GM19035 (cell line): Measurements from ENCODE around the gene ITGA5.

Experiments
- ATAC-seq: cut with Tn5 transposase; IDR thresholded peaks from one replicate; pipeline ENCODE4 v1.9.1; 2021; ENCODE audit not compliant: unreplicated experiment

The ITGA5 gene

DNA sequence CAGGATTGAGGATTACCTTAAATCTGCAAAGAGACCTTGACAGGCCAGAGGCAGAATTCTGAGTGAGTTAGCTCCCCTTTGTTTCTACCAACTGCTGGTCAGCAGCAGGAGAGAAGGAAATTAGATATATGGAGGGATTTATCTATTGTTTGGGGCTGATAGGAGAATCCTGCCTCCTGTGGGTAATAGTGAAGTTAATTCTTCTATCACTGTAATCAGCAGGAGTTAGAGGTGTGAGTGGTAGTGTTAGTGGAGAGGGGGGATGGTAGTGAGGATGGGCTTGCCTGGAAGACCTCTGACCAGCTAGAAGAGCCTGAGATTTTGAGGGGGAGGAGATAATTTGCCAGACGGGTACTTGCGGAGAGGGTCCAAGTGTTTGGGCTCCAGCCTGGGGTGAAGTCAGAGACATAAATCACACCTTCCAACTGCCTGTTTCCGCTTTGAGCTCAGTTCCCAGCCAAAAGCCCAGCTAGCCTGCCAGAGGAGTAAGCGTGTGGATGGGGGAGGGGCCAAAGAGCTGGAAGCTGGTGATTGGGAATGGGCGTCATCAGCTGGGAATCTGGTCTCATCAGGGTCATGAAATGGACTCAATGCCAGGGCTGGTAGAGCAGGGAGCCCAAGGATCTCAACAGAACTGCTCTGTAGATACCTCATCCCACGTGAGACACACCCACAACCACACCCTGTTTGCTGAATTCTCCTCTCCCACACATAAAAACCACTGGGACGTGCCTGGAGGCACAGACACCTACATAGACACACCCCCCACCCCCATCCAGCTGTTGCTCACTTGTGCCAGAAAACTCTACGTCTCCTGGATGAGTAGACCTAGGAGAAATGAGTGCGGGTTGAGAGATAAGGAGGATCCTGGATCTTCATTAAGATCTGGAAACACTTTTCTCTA is 13.1 kb upstream of the ITGA5 start:
- no peak for ATAC-seq

GRCh38 chr12:54430471-54431069 is 11.5 kb upstream of the ITGA5 start:
- ATAC-seq: no peak

- no peak for ATAC-seq
Observed at GRCh38 chr12:54429014-54429471, 10.0 kb upstream of the ITGA5 start.

- no peak for ATAC-seq
Observed at GRCh38 chr12:54428050-54429013, 9.3 kb upstream of the ITGA5 start.

GRCh38 chr12:54427106-54427505 is 8.0 kb upstream of the ITGA5 start:
- no peak for ATAC-seq

- no peak for ATAC-seq
Observed at GRCh38 chr12:54426690-54427089, 7.6 kb upstream of the ITGA5 start.

- ATAC-seq: no peak
Observed at GRCh38 chr12:54425702-54426101, 6.6 kb upstream of the ITGA5 start.

DNA sequence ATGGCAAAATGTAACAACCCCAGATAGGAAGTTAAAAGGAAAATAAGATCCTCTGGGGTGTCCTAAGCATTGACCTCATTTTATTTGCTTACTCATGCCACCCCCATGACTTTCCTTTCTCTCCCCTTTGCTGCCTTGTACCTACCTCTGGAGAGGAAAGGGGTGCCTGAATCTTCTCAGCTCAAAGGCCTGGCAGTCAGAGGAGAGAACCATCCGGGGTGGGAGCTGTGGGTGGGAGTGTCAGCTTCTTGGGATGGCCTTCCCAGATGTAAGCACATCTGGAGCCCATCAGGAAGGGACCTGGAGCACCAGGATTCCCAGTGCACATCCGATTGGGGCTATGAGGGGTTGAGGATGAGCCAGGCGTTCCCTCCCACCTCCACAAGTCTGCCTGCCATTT is 5.2 kb upstream of the ITGA5 start:
- ATAC-seq: no peak

DNA sequence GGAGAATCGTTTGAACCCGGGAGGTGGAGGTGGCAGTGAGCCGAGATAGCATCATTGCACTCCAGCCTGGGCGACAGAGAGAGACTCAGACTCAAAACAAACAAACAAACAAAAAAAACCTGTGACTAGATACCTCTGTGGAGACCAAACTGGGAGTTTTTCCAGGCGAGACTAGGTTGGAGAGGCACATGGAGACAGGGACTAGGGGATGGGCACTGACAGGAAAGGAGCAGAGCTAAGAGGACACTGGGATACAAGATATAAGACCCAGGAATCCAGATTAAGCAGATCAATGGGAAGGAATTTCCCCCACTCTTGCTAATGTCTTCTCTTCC is 4.7 kb upstream of the ITGA5 start:
- ATAC-seq: no peak

- ATAC-seq: no peak
Observed at GRCh38 chr12:54421879-54422250, 2.8 kb upstream of the ITGA5 start.

- no peak for ATAC-seq
Observed at GRCh38 chr12:54421175-54421878, 2.3 kb upstream of the ITGA5 start.

- ATAC-seq: no peak
Observed at GRCh38 chr12:54420766-54421144, 1.7 kb upstream of the ITGA5 start.

GRCh38 chr12:54418441-54419087 is 502 bp downstream of the ITGA5 start:
- ATAC-seq: no peak

DNA sequence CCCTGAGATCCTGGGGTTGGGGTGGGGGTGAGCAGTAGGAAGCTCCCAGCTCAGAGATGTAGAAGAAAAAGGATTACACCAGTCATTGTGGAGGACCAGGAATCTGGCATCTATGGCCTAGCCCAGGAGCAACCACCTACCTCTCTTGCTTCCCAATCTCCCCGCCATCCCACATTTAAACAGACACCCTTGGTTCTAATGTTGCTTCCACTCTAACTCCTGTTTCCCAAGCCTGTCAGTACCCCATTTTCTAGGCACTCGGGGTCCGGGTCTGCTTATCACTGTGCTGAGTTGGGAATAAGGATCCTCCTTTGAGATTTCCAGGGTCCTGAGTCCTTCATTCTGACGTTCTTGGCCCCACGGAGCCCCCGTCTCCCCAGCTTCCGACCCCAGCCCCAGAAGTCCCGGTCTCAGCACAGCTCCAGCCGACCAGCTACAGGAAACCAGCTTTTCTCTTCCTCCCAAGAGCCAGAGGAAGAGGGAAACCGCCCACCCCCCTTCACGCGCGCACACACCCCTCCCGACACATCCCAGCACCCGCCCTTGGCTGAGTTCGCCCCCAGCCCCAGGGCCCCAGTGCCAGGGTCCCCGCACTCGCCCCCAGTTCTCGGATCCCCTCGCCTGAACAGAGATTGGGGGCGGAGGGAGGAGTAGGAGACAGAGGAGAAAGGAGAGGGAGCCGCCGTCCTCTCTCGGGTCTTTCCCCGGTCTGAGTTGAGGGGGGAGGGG is 1.2 kb downstream of the ITGA5 start:
- ATAC-seq: no peak

GRCh38 chr12:54416687-54417603 is 2.1 kb downstream of the ITGA5 start:
- ATAC-seq: no peak

- ATAC-seq: no peak
Observed at GRCh38 chr12:54415221-54415929, 3.7 kb downstream of the ITGA5 start.

GRCh38 chr12:54413284-54414190 is 5.5 kb downstream of the ITGA5 start:
- ATAC-seq: no peak
